Esophagus mucosa (tissue), 1 donor: ENCODE data around the gene MRPL48. TPM values are rescaled to one million over a fixed set of nuclear protein-coding genes. Genes with fewer than 3 reads are reported as not detected.

Experiments
- ATAC-seq: fragments of 200-7000 bp; cut with Tn5 transposase; one replicate; pipeline ENCODE4 v1.9.1; 2020
- total RNA-seq: library from RNA; stranded (reverse); gene quantifications from one replicate; pipeline ENCODE4 v1.2.4, GENCODE V29; 2023
- donor health status: DM: yes; HTN: yes; CAD: no.

The MRPL48 gene
- total RNA-seq, 1 donor from 2014 or later = 25.8 TPM

DNA sequence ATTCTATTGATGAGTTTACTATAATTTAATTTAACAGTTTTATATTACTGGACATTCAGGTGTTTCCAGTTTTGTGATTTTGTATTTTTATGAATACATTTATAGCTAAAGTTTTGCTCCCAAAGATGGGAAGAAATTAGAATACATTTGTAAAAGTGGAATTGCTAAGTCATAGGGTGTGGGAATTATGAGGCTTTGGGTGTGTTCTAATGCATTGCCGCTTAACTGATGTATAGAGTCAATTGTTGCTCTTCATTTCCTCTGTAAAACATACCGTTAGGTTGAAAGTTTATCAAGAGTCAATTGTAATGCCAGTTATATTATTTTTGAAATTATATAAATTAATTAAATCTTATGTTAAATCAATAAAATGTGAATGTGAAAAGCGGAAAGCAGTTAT, 105.4 kb downstream of the MRPL48 start:
- no peak for ATAC-seq

- no peak for ATAC-seq
Observed at GRCh38 chr11:73894725-73895335, 107.2 kb downstream of the MRPL48 start.

- ATAC-seq = no peak
Observed at GRCh38 chr11:73902303-73902702, 114.6 kb downstream of the MRPL48 start.

- ATAC-seq = peak; percentile 77
Observed at GRCh38 chr11:73907191-73907590, 119.5 kb downstream of the MRPL48 start.

GRCh38 chr11:73912026-73912425, 124.4 kb downstream of the MRPL48 start:
- ATAC-seq = no peak

DNA sequence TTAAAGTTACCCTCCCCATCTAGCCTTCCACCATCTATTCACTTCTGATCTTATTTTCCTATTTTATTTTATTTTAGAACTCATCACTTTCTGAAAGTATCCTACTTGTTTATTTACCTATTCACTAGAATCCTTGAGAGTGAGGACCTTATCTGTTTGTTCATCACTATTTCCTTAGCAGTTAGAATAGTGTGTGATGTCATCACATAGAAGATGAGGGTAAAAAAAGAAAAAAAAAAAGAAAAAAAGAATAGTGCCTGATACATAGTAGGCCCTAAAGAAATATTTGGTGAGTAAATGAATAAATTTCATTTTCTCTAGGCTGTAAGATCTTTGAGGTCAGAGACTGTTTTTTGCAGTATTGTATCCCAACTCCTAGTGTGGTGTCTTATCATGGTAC, 125.8 kb downstream of the MRPL48 start:
- ATAC-seq = no peak

DNA sequence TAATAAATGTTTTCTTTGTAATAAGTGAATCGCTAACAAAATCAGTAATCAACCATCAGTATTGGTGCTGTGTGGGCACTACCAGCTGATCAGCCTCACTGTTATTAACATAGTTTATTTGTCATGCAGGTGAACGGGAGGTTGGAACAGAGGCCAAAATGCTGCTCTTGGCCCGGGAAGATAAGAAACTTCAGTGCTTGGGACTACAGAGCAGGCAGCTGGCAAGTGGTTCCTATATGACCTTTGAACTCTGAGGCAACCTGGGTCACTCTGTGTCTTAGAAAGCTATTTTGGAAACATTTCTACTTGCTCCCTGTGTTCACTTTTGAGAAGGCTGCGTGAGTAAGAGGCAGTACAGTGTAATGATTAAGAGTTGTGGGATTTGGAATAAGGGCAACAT, 126.6 kb downstream of the MRPL48 start:
- no peak for ATAC-seq

Other genes with a start within 250 kb of the MRPL48 start
- gene FAM168A, start 189.8 kb upstream of the MRPL48 start, total RNA-seq = 10.1 TPM
- gene PLEKHB1, start 141.3 kb upstream of the MRPL48 start, total RNA-seq = 1.4 TPM
- gene RAB6A, start 26.8 kb upstream of the MRPL48 start, total RNA-seq = 137 TPM
- 46.8 TPM for gene COA4, start 89.0 kb downstream of the MRPL48 start, total RNA-seq
- 9.8 TPM for gene PAAF1, start 89.1 kb downstream of the MRPL48 start, total RNA-seq
- gene DNAJB13, start 163.2 kb downstream of the MRPL48 start, total RNA-seq = not detected
- 5.3 TPM for gene UCP2, start 195.0 kb downstream of the MRPL48 start, total RNA-seq
- 0.28 TPM for gene UCP3, start 221.2 kb downstream of the MRPL48 start, total RNA-seq